ENCODE results near the gene ATP6V0B. TPM values are rescaled to one million over a fixed set of nuclear protein-coding genes. Genes with fewer than 3 reads are reported as not detected.

The ATP6V0B gene
- total and polyA plus RNA-seq, 2 of the 13 experiments (the other 11 are each of a cell fraction or from before 2014, with no cell fraction given) = 157 to 161 TPM

DNA sequence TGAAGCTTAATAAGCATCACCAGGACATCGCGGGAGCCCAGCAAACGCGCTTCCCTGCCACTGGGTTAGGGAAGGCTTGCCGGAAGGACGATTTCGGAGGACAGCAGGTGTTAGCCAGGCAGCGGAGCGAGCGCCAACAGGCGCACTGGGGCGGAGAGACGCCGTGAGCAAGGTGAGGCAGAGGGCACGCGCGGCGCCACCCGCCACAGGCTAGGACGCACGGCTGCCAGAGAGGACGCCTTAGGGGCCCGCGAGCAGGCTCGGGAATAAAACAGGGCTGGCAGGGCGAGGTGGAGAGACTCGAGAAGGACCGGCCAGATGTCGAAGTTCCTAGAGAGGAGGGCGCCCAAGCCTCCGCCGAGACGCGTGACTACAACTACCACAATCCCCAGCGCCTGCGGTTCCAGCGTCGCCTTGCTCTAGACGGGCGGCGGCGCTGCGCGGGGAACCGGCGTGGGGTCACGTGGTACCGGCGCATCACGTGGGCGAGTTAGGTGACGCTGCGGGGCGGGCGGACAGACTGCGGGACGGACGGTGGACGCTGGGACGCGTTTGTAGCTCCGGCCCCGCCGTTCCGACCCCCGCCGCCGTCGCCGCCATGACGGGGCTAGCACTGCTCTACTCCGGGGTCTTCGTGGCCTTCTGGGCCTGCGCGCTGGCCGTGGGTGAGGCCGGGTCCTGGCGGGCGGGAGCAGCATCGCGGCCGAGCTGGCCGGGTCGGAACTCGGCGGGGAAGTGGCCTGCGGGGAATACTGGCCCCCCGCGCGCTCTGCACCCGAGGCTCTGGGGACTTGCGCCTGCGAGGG lies at the start of gene ATP6V0B (continued):
- TF ChIP-seq, protein P1, sequence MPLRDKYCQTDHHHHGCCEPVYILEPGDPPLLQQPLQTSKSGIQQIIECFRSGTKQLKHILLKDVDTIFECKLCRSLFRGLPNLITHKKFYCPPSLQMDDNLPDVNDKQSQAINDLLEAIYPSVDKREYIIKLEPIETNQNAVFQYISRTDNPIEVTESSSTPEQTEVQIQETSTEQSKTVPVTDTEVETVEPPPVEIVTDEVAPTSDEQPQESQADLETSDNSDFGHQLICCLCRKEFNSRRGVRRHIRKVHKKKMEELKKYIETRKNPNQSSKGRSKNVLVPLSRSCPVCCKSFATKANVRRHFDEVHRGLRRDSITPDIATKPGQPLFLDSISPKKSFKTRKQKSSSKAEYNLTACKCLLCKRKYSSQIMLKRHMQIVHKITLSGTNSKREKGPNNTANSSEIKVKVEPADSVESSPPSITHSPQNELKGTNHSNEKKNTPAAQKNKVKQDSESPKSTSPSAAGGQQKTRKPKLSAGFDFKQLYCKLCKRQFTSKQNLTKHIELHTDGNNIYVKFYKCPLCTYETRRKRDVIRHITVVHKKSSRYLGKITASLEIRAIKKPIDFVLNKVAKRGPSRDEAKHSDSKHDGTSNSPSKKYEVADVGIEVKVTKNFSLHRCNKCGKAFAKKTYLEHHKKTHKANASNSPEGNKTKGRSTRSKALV (CRISPR knock-in tag; IDR thresholded peaks at IDR 0.05) = no peak
- TF ChIP-seq JUNB (CRISPR knock-in tag; IDR thresholded peaks at IDR 0.05; ENCODE audit: borderline replicate concordance) (no peak), FOXO1 (CRISPR knock-in tag; IDR thresholded peaks at IDR 0.05) (peak; percentile 41; the same call in 1 of the 2 replicates), MTA1 (CRISPR knock-in tag; IDR thresholded peaks at IDR 0.05; ENCODE audit: borderline replicate concordance) (0 out of 2 replicates have a peak, but pooled peaks have one; percentile 24), ZNF260 (CRISPR knock-in tag; IDR thresholded peaks at IDR 0.05; ENCODE audit: borderline replicate concordance, low read depth) (no peak), ARNT (IDR thresholded peaks at IDR 0.05) (no peak), HMG20A (CRISPR knock-in tag; IDR thresholded peaks at IDR 0.05; ENCODE audit: borderline replicate concordance) (no peak), JUND (CRISPR knock-in tag; IDR thresholded peaks at IDR 0.05) (no peak), GPN1 (CRISPR knock-in tag; IDR thresholded peaks at IDR 0.05; ENCODE audit: borderline replicate concordance) (no peak), REL (CRISPR knock-in tag; conservative IDR thresholded peaks at IDR 0.05) (peak; percentile 67; the same call in 1 of the 2 replicates), NONO (IDR thresholded peaks at IDR 0.05) (no peak), NONO (CRISPR knock-in tag; conservative IDR thresholded peaks at IDR 0.05) (peak; percentile 85), ZNF317 (CRISPR knock-in tag; IDR thresholded peaks at IDR 0.05) (0 out of 2 replicates have a peak, but pooled peaks have one; percentile 25), ERF (CRISPR knock-in tag; IDR thresholded peaks at IDR 0.05) (0 out of 2 replicates have a peak, but pooled peaks have one; percentile 34)
- TF ChIP-seq, protein P2, sequence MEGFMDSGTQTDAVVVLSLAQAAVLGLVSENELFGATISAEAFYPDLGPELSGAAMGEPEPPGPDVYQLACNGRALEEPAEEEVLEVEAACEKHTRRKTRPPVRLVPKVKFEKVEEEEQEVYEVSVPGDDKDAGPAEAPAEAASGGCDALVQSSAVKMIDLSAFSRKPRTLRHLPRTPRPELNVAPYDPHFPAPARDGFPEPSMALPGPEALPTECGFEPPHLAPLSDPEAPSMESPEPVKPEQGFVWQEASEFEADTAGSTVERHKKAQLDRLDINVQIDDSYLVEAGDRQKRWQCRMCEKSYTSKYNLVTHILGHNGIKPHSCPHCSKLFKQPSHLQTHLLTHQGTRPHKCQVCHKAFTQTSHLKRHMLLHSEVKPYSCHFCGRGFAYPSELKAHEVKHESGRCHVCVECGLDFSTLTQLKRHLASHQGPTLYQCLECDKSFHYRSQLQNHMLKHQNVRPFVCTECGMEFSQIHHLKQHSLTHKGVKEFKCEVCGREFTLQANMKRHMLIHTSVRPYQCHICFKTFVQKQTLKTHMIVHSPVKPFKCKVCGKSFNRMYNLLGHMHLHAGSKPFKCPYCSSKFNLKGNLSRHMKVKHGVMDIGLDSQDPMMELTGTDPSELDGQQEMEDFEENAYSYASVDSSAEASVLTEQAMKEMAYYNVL (CRISPR knock-in tag; IDR thresholded peaks at IDR 0.05; ENCODE audit: borderline replicate concordance) = 0 out of 2 replicates have a peak, but pooled peaks have one; percentile 50
- TF ChIP-seq, protein P3, sequence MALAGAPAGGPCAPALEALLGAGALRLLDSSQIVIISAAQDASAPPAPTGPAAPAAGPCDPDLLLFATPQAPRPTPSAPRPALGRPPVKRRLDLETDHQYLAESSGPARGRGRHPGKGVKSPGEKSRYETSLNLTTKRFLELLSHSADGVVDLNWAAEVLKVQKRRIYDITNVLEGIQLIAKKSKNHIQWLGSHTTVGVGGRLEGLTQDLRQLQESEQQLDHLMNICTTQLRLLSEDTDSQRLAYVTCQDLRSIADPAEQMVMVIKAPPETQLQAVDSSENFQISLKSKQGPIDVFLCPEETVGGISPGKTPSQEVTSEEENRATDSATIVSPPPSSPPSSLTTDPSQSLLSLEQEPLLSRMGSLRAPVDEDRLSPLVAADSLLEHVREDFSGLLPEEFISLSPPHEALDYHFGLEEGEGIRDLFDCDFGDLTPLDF (CRISPR knock-in tag; IDR thresholded peaks at IDR 0.05) = peak; percentile 83
- TF ChIP-seq, protein P4, sequence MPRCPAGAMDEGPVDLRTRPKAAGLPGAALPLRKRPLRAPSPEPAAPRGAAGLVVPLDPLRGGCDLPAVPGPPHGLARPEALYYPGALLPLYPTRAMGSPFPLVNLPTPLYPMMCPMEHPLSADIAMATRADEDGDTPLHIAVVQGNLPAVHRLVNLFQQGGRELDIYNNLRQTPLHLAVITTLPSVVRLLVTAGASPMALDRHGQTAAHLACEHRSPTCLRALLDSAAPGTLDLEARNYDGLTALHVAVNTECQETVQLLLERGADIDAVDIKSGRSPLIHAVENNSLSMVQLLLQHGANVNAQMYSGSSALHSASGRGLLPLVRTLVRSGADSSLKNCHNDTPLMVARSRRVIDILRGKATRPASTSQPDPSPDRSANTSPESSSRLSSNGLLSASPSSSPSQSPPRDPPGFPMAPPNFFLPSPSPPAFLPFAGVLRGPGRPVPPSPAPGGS (CRISPR knock-in tag; IDR thresholded peaks at IDR 0.05) = peak; percentile 61; the same call in 1 of the 2 replicates
- TF ChIP-seq, protein P5, sequence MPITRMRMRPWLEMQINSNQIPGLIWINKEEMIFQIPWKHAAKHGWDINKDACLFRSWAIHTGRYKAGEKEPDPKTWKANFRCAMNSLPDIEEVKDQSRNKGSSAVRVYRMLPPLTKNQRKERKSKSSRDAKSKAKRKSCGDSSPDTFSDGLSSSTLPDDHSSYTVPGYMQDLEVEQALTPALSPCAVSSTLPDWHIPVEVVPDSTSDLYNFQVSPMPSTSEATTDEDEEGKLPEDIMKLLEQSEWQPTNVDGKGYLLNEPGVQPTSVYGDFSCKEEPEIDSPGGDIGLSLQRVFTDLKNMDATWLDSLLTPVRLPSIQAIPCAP (CRISPR knock-in tag; IDR thresholded peaks at IDR 0.05; ENCODE audit: low read depth) = no peak
- TF ChIP-seq, protein P6, sequence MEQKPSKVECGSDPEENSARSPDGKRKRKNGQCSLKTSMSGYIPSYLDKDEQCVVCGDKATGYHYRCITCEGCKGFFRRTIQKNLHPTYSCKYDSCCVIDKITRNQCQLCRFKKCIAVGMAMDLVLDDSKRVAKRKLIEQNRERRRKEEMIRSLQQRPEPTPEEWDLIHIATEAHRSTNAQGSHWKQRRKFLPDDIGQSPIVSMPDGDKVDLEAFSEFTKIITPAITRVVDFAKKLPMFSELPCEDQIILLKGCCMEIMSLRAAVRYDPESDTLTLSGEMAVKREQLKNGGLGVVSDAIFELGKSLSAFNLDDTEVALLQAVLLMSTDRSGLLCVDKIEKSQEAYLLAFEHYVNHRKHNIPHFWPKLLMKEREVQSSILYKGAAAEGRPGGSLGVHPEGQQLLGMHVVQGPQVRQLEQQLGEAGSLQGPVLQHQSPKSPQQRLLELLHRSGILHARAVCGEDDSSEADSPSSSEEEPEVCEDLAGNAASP (CRISPR knock-in tag; IDR thresholded peaks at IDR 0.05; ENCODE audit: borderline replicate concordance) = no peak

Data from HepG2 (cell line).